ENCODE results near the gene NELFA. TPM values are rescaled to one million over a fixed set of nuclear protein-coding genes. Genes with fewer than 3 reads are reported as not detected.

NELFA gene
- total RNA-seq, 1 experiment from 2014 or later, result 56.1 TPM

DNA sequence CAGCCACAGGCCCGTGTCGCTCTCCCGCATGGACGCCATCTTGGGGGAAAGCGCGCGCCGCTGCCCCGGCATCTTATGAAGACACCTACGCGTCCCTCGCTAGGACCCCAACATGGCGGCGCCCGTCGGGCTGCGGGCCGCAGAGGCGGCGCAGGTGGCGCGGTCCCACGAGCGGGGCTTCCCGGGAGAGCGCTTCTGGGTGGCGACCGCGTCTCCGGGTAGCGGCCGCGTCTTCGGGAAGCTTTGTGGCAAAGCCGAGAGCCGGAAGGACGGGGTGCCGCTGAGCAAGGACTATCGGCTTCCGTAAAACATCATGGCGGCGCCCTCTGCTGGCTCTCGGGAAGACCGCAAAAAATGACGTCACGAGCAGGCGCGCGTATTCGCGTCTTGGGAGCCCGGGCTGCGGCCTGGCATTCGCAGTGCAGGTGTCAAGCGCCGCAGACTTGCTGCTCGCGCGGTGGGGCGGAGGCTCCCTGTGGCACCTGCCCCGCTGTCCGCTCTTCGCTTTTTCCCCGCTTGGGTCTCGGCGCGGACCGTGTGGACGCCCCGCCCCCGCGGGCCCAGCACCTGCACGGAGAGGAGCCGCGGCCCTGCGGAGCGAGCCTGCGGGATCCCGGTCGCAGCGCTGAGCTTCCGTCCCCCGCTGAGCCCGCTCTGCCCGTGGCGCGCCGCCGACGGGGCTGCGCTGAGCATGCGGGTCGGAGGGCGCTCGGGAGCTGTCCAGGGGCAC, at the start of gene NELFA (continued):
- TF ChIP-seq, protein P1, sequence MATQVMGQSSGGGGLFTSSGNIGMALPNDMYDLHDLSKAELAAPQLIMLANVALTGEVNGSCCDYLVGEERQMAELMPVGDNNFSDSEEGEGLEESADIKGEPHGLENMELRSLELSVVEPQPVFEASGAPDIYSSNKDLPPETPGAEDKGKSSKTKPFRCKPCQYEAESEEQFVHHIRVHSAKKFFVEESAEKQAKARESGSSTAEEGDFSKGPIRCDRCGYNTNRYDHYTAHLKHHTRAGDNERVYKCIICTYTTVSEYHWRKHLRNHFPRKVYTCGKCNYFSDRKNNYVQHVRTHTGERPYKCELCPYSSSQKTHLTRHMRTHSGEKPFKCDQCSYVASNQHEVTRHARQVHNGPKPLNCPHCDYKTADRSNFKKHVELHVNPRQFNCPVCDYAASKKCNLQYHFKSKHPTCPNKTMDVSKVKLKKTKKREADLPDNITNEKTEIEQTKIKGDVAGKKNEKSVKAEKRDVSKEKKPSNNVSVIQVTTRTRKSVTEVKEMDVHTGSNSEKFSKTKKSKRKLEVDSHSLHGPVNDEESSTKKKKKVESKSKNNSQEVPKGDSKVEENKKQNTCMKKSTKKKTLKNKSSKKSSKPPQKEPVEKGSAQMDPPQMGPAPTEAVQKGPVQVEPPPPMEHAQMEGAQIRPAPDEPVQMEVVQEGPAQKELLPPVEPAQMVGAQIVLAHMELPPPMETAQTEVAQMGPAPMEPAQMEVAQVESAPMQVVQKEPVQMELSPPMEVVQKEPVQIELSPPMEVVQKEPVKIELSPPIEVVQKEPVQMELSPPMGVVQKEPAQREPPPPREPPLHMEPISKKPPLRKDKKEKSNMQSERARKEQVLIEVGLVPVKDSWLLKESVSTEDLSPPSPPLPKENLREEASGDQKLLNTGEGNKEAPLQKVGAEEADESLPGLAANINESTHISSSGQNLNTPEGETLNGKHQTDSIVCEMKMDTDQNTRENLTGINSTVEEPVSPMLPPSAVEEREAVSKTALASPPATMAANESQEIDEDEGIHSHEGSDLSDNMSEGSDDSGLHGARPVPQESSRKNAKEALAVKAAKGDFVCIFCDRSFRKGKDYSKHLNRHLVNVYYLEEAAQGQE (IDR thresholded peaks at IDR 0.05; ENCODE audit: low read depth), result no peak; the same call in 1 of the 2 replicates
- TF ChIP-seq EGR1 (IDR thresholded peaks at IDR 0.05; ENCODE audit: low read depth) (peak; percentile 94), CBX3 (IDR thresholded peaks at IDR 0.05; ENCODE audit: low read depth) (peak; percentile 63; the same call in 1 of the 2 replicates)

DNA sequence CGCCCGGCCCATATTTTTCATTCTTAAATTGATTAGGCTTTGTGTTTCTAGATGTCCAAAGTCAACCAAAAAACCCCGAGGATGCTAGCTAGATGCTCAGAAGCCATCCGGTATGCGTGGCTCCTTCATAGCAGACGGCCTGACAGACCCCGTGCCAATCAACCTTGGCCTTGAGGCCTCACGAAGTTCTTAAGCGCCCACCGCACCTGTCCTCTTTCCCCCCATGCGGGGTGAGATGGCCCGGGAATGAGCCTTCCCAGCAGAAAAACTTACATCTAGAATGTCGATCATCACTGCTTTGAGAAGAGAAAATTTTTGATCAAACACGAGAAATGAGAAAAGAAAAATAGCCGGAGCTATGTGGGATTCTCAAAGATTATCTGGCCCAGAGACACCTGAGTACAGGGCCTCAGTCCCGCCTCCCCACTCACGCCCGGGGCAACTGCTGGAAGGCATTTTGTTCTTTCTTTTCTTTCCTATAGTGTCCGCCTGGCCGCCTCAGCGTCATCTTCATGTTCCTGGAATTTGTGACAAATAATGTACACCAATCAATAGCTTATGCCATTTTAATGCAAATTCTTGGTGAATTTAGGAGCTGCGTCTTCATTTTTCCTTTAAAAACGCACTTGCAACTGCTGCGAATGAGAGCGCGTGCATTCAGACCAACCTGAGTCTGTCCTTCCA, 48.8 kb upstream of the NELFA start:
- H3K27me3 ChIP-seq (ENCODE audit: insufficient read depth, low read length), result no peaks in the 10 kb centered on the region
- H3K36me3 ChIP-seq (ENCODE audit: control insufficient read depth in 1 of 2, insufficient read depth in 2 of 2, low read length in 2 of 2), result no peaks in the 10 kb centered on the region
- H2AFZ ChIP-seq (ENCODE audit: low read depth, low read length, poor library complexity, severe bottlenecking), result no peak overlapping the region
- ChIA-PET CTCF (no interaction called here), POLR2A (no interaction called here), RAD21 (ENCODE audit: low non-redundant PET in 1 of 2, low total read pairs in 2 of 2, uncharacterized antibody in 2 of 2, unreplicated experiment in 2 of 2) (no interaction called here)
- peaks cover 0 to 15% of the 10 kb centered on the region in 2 experiments; a peak in 1 of 4 replicates for H3K4me1 ChIP-seq (ENCODE audit: control insufficient read depth in 1 of 2, insufficient read depth in 2 of 2, low read length in 2 of 2)
- ATAC-seq, result no peak
- TSS peak; percentile 76 for BruUV-seq (replicated peaks)
- H3K79me2 ChIP-seq (ENCODE audit: insufficient read depth, low read length), result no peaks in the 10 kb centered on the region
- TF ChIP-seq ELF1 (IDR thresholded peaks at IDR 0.05; ENCODE audit: borderline replicate concordance, low read depth) (no peak), SRF (IDR thresholded peaks at IDR 0.05; ENCODE audit: low read depth) (no peak), ZNF274 (IDR thresholded peaks at IDR 0.05; ENCODE audit: low read depth, low read length) (no peak), JUND (IDR thresholded peaks at IDR 0.05) (no peak), CBX3 (IDR thresholded peaks at IDR 0.05; ENCODE audit: low read depth) (no peak), FOSL1 (IDR thresholded peaks at IDR 0.05; ENCODE audit: low read depth) (no peak), TCF7L2 (IDR thresholded peaks at IDR 0.05; ENCODE audit: borderline replicate concordance, extremely low read depth, insufficient read depth, insufficient read length) (no peak), SP1 (IDR thresholded peaks at IDR 0.05; ENCODE audit: low read depth) (no peak), POLR2AphosphoS5 (IDR thresholded peaks at IDR 0.05; ENCODE audit: low read depth, low read length) (no peak), EGR1 (IDR thresholded peaks at IDR 0.05; ENCODE audit: low read depth) (no peak)
- TF ChIP-seq, protein P2, sequence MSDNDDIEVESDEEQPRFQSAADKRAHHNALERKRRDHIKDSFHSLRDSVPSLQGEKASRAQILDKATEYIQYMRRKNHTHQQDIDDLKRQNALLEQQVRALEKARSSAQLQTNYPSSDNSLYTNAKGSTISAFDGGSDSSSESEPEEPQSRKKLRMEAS (IDR thresholded peaks at IDR 0.05), result no peak
- TF ChIP-seq, protein P3, sequence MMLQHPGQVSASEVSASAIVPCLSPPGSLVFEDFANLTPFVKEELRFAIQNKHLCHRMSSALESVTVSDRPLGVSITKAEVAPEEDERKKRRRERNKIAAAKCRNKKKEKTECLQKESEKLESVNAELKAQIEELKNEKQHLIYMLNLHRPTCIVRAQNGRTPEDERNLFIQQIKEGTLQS (IDR thresholded peaks at IDR 0.05), result no peak
- TF ChIP-seq, protein P4, sequence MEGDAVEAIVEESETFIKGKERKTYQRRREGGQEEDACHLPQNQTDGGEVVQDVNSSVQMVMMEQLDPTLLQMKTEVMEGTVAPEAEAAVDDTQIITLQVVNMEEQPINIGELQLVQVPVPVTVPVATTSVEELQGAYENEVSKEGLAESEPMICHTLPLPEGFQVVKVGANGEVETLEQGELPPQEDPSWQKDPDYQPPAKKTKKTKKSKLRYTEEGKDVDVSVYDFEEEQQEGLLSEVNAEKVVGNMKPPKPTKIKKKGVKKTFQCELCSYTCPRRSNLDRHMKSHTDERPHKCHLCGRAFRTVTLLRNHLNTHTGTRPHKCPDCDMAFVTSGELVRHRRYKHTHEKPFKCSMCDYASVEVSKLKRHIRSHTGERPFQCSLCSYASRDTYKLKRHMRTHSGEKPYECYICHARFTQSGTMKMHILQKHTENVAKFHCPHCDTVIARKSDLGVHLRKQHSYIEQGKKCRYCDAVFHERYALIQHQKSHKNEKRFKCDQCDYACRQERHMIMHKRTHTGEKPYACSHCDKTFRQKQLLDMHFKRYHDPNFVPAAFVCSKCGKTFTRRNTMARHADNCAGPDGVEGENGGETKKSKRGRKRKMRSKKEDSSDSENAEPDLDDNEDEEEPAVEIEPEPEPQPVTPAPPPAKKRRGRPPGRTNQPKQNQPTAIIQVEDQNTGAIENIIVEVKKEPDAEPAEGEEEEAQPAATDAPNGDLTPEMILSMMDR (IDR thresholded peaks at IDR 0.05 in 2 of 3, conservative IDR thresholded peaks at IDR 0.05 in 1 of 3; ENCODE audit: borderline replicate concordance in 1 of 3, insufficient read depth in 1 of 3, low read depth in 2 of 3, low read length in 2 of 3), result no peak
- no peak overlapping the region for H3K9ac ChIP-seq (ENCODE audit: low read length)
- H4K20me1 ChIP-seq (ENCODE audit: insufficient read depth), result no peaks in the 10 kb centered on the region
- no peaks in the 10 kb centered on the region for H3K9me3 ChIP-seq (ENCODE audit: control insufficient read depth in 1 of 2, insufficient read depth in 1 of 2, low read depth in 1 of 2, low read length in 2 of 2)
- H3K4me2 ChIP-seq (ENCODE audit: low read length), result no peak overlapping the region
- intact Hi-C loops (cut with micrococcal nuclease), result loop anchor here (5.0 kb wide), 1 partner anchor 50 kb away; the partner anchor contains the start of gene NELFA
- H3K4me3 ChIP-seq (replicated peaks in 1 of 2; ENCODE audit: low read depth in 1 of 2, low read length in 2 of 2), result no peak overlapping the region
- H3K9me2 ChIP-seq (ENCODE audit: insufficient read depth), result no peaks in the 10 kb centered on the region
- DNase-seq (ENCODE audit: low read depth, low spot score), result no peak
- H3K27ac ChIP-seq (ENCODE audit: low read depth, low read length), result no peak overlapping the region

All from HCT116 (cell line).